ENCODE measurements around the gene PFDN6.
A peak's percentile ranks its signal among the peaks of the same experiment; 100 is the strongest.

PFDN6 gene

GRCh38 chr6:33321227-33321626 is 31.8 kb downstream of the PFDN6 start:
- no peaks in the 10 kb centered on the region for H3K27me3 ChIP-seq (ENCODE audit: control insufficient read depth, low read length)
- H3K79me2 ChIP-seq (ENCODE audit: control insufficient read depth, low read length): peaks cover 52% of the 10 kb centered on the region
- H3K9me3 ChIP-seq (ENCODE audit: control insufficient read depth, insufficient read depth, low read length): no peaks in the 10 kb centered on the region
- peak overlapping the region; percentile 90 for H3K4me2 ChIP-seq (ENCODE audit: low read length)
- H3K36me3 ChIP-seq (ENCODE audit: control insufficient read depth, low read length): peaks cover 55% of the 10 kb centered on the region
- H3K4me1 ChIP-seq (ENCODE audit: control insufficient read depth, low read length): peaks cover 70% of the 10 kb centered on the region
- peak overlapping the region; percentile 85 for H3K4me3 ChIP-seq (ENCODE audit: low read length)
- H4K20me1 ChIP-seq (ENCODE audit: control insufficient read depth, insufficient read depth, low read depth, low read length): 0 out of 2 replicates have a peak, but pooled peaks cover 7% of the 10 kb centered on the region
- no peak for TF ChIP-seq CTCF (IDR thresholded peaks at IDR 0.05; ENCODE audit: low read depth, low read length, poor library complexity, severe bottlenecking)
- no peak for TF ChIP-seq EZH2phosphoT487 (IDR thresholded peaks at IDR 0.05; ENCODE audit: borderline replicate concordance, low read length)
- no peaks in the 10 kb centered on the region for H3K9me2 ChIP-seq (replicated peaks; ENCODE audit: control insufficient read depth, low read length)
- H3K27ac ChIP-seq (ENCODE audit: low read depth, low read length): peak overlapping the region; percentile 93
- H3F3A ChIP-seq (ENCODE audit: control insufficient read depth, insufficient read depth): peaks cover 36% of the 10 kb centered on the region

- peaks cover 60% of the 10 kb centered on the region for H3K4me1 ChIP-seq (ENCODE audit: control insufficient read depth, low read length)
- H3K9me2 ChIP-seq (replicated peaks; ENCODE audit: control insufficient read depth, low read length): no peaks in the 10 kb centered on the region
- H3K27me3 ChIP-seq (ENCODE audit: control insufficient read depth, low read length): no peaks in the 10 kb centered on the region
- H3K4me3 ChIP-seq (ENCODE audit: low read length): peak overlapping the region; percentile 85
- no peak for TF ChIP-seq CTCF (IDR thresholded peaks at IDR 0.05; ENCODE audit: low read depth, low read length, poor library complexity, severe bottlenecking)
- no peak for TF ChIP-seq EZH2phosphoT487 (IDR thresholded peaks at IDR 0.05; ENCODE audit: borderline replicate concordance, low read length)
- peak overlapping the region; percentile 93 for H3K27ac ChIP-seq (ENCODE audit: low read depth, low read length)
- H3K36me3 ChIP-seq (ENCODE audit: control insufficient read depth, low read length): peaks cover 47% of the 10 kb centered on the region
- peak overlapping the region; percentile 90 for H3K4me2 ChIP-seq (ENCODE audit: low read length)
- H3F3A ChIP-seq (ENCODE audit: control insufficient read depth, insufficient read depth): peaks cover 26% of the 10 kb centered on the region
- peaks cover 46% of the 10 kb centered on the region for H3K79me2 ChIP-seq (ENCODE audit: control insufficient read depth, low read length)
- 0 out of 2 replicates have a peak, but pooled peaks cover 7% of the 10 kb centered on the region for H4K20me1 ChIP-seq (ENCODE audit: control insufficient read depth, insufficient read depth, low read depth, low read length)
- no peaks in the 10 kb centered on the region for H3K9me3 ChIP-seq (ENCODE audit: control insufficient read depth, insufficient read depth, low read length)
Measured at GRCh38 chr6:33323623-33323948, 34.2 kb downstream of the PFDN6 start.

DNA sequence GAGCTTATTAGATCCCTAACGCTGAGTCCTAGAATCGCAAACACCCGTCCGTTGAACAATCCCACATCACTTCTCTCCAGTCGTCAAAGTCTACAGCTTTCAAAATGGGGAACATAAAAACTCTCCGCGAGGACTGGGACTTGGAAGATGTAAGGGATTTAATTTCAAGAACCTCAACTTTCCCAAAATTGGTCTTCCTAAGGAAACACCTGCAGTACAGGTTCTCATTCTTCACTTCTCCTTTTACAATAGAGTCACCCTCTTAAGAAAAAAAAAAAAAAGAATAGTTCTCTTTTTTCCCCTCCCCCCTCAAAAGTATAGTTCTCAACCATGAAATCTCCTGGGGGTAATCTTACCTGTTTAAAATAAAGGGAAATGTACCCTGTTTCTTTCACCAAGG is 34.7 kb downstream of the PFDN6 start:
- peak overlapping the region; percentile 85 for H3K4me3 ChIP-seq (ENCODE audit: low read length)
- no peaks in the 10 kb centered on the region for H3K9me3 ChIP-seq (ENCODE audit: control insufficient read depth, insufficient read depth, low read length)
- H3K4me1 ChIP-seq (ENCODE audit: control insufficient read depth, low read length): peaks cover 56% of the 10 kb centered on the region
- no peaks in the 10 kb centered on the region for H3K9me2 ChIP-seq (replicated peaks; ENCODE audit: control insufficient read depth, low read length)
- H4K20me1 ChIP-seq (ENCODE audit: control insufficient read depth, insufficient read depth, low read depth, low read length): 0 out of 2 replicates have a peak, but pooled peaks cover 7% of the 10 kb centered on the region
- H3F3A ChIP-seq (ENCODE audit: control insufficient read depth, insufficient read depth): peaks cover 22% of the 10 kb centered on the region
- peak overlapping the region; percentile 93 for H3K27ac ChIP-seq (ENCODE audit: low read depth, low read length)
- no peak for TF ChIP-seq EZH2phosphoT487 (IDR thresholded peaks at IDR 0.05; ENCODE audit: borderline replicate concordance, low read length)
- TF ChIP-seq CTCF (IDR thresholded peaks at IDR 0.05; ENCODE audit: low read depth, low read length, poor library complexity, severe bottlenecking): no peak
- H3K4me2 ChIP-seq (ENCODE audit: low read length): peak overlapping the region; percentile 90
- peaks cover 40% of the 10 kb centered on the region for H3K79me2 ChIP-seq (ENCODE audit: control insufficient read depth, low read length)
- no peaks in the 10 kb centered on the region for H3K27me3 ChIP-seq (ENCODE audit: control insufficient read depth, low read length)
- peaks cover 42% of the 10 kb centered on the region for H3K36me3 ChIP-seq (ENCODE audit: control insufficient read depth, low read length)
